ENCODE data around the gene TM2D1.

- TF ChIP-seq, protein P1, sequence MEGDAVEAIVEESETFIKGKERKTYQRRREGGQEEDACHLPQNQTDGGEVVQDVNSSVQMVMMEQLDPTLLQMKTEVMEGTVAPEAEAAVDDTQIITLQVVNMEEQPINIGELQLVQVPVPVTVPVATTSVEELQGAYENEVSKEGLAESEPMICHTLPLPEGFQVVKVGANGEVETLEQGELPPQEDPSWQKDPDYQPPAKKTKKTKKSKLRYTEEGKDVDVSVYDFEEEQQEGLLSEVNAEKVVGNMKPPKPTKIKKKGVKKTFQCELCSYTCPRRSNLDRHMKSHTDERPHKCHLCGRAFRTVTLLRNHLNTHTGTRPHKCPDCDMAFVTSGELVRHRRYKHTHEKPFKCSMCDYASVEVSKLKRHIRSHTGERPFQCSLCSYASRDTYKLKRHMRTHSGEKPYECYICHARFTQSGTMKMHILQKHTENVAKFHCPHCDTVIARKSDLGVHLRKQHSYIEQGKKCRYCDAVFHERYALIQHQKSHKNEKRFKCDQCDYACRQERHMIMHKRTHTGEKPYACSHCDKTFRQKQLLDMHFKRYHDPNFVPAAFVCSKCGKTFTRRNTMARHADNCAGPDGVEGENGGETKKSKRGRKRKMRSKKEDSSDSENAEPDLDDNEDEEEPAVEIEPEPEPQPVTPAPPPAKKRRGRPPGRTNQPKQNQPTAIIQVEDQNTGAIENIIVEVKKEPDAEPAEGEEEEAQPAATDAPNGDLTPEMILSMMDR (IDR thresholded peaks at IDR 0.05 in 8 of 11, conservative IDR thresholded peaks at IDR 0.05 in 3 of 11): no peak
- TF ChIP-seq POLR2A (IDR thresholded peaks at IDR 0.05) (no peak), POLR2AphosphoS5 (IDR thresholded peaks at IDR 0.05) (no peak)
Observed at GRCh38 chr1:61743431-61743705, 18.4 kb upstream of the TM2D1 start.
